GM13976 (cell line): ENCODE data around the gene UBE2E2.

Source experiments
- DNase-seq: peaks from one replicate; pipeline ENCODE4 v3.0.0; 2012; ENCODE audit warnings: low spot score
- in situ Hi-C: fragments of 300-500 bp; cut with MboI; formaldehyde crosslinking; loops from one replicate; pipeline ENCODE4 v1.12.0; 2022; ENCODE audit warnings: low sequenced_read_pairs, mixed read lengths, inconsistent platforms; ENCODE audit not compliant: unreplicated experiment
- TF ChIP-seq, protein P1 (sequence below): IDR thresholded peaks from 2 replicates; pipeline ENCODE4 v1.5.1; 2012; ENCODE audit warnings: borderline replicate concordance, mild to moderate bottlenecking; ENCODE audit not compliant: insufficient read depth; ENCODE audit errors: extremely low read depth, missing control alignments, control extremely low read depth

The UBE2E2 gene

GRCh38 chr3:23583980-23584740 is 381.0 kb downstream of the UBE2E2 start:
- in situ Hi-C loops, result no loop called here
- TF ChIP-seq, protein P1, sequence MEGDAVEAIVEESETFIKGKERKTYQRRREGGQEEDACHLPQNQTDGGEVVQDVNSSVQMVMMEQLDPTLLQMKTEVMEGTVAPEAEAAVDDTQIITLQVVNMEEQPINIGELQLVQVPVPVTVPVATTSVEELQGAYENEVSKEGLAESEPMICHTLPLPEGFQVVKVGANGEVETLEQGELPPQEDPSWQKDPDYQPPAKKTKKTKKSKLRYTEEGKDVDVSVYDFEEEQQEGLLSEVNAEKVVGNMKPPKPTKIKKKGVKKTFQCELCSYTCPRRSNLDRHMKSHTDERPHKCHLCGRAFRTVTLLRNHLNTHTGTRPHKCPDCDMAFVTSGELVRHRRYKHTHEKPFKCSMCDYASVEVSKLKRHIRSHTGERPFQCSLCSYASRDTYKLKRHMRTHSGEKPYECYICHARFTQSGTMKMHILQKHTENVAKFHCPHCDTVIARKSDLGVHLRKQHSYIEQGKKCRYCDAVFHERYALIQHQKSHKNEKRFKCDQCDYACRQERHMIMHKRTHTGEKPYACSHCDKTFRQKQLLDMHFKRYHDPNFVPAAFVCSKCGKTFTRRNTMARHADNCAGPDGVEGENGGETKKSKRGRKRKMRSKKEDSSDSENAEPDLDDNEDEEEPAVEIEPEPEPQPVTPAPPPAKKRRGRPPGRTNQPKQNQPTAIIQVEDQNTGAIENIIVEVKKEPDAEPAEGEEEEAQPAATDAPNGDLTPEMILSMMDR, result no peak

DNA sequence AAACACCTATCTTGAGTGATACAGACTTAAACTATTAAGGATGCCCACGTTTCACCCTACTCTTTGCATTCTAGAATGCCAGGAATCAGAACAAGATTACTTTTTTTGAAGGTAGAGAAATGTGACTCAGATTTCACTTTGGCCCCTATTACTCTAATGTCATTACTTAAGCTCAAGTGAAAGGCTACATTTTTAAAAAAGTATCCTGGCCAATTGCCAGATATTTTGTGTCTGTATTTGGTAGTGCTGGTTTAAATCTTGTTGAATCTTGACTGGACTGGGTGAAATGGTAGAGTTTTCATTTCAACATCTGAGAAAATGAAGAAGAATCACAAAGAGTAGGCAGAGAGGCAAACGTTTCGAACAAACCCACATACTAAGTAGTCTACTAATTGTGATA is 384.4 kb downstream of the UBE2E2 start:
- no peak for DNase-seq
- in situ Hi-C loops, result no loop called here
- TF ChIP-seq, protein P1, result no peak

More at GRCh38 chr3:23583980-23584740, 381.0 kb downstream of the UBE2E2 start:
- no peak for DNase-seq

- TF ChIP-seq, protein P1, result no peak
- no peak for DNase-seq
- in situ Hi-C loops, result no loop called here
These were observed 385.4 kb downstream of the UBE2E2 start for GRCh38 chr3:23588547-23588946.

DNA sequence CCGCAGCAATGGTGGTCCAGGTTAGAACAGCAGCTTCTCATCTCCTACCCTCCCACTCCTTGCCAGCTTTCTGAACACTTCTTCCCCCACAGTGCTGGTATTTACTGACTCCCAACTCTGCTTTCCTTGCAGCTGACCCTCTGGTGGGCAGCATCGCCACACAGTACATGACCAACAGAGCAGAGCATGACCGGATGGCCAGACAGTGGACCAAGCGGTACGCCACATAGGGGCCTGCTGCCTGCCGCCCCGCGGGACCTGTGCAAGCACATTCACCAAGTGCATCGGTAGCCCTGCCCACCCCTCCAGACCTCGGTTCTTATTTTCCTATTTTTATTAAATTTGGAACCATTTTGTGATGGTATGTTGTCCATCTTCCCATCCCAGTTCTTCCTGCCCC is 386.5 kb downstream of the UBE2E2 start:
- TF ChIP-seq, protein P1, result no peak
- no peak for DNase-seq
- in situ Hi-C loops, result no loop called here

DNA sequence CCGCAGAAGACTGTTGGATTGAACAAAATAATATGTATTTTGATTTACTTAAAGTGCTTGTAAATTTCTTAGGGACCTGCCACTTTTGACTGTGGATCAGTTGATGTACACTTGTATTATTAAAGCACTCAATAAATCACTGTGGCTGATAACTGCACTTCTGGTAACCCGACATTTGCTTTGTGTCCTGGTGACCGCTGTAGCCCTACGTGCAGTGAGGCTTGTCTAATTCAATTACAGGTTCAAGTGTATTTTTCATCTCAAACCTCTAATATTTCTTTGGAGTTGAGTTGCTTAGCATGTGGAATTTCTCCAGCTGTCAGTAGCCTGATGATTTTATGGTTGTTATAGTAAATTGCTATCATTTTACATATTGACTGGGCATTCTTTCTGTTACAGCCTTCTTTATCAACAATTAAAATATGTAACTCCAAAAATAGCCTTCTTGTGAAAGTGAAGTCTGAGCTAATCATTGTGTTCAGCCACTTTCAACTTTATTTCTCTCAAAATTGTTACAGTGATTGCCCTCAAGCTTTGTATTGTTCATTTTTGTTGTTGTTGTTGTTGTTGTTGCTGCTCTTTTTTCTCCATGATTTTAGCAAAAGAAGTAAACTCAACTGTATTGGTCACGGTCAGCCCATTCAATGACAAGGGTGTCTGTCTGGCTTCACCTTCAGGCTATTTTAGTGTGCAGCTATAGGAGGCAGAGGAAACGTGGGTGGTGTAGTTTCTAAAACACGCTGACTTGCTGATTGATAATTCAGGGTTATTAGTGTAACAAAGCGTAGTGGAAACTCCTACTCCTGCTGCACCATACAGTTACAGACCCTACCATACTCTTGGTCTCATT is 387.5 kb downstream of the UBE2E2 start:
- peak; percentile 80 for DNase-seq
- TF ChIP-seq, protein P1, result no peak
- in situ Hi-C loops, result no loop called here

DNA sequence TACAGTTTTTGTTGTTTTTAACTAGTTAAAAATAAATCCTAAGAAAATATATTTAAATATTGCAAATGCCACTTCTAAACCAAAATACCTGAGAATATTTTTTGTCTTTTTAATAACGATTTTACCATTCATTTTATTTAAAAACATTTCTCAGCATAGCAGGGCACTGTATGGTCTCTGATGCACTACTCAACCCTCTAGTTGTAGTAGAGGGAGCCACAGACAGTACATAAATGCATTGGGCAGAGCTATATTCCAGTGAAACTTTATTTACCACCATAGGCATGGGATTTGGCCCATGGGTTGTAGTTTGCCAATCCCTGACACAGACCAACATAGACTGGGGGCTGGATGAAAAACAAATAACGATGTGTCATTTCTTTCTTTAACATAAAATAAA is 388.2 kb downstream of the UBE2E2 start:
- no peak for DNase-seq
- in situ Hi-C loops, result no loop called here
- TF ChIP-seq, protein P1, result no peak
